B cell (primary cell): Measurements from ENCODE around the gene DVL2. TPM values are rescaled to one million over a fixed set of nuclear protein-coding genes. Genes with fewer than 3 reads are reported as not detected.

Experiments used
- ATAC-seq: fragments of 200-7000 bp; cut with Tn5 transposase; one replicate; pipeline ENCODE4 v1.10.0; 2021; ENCODE audit warnings: low read depth, mild to moderate bottlenecking, moderate number of reproducible peaks, moderate library complexity
- CTCF ChIA-PET: fragments of 350-600 bp; sonication (Branson Sonifier 250); formaldehyde crosslinking; loops from one replicate; lab custom pipeline; 2021; ENCODE audit warnings: antibody characterized with exemption, inconsistent platforms; lab: Charles Lee
- POLR2A ChIA-PET: fragments of 350-600 bp; sonication (Branson Sonifier 250); formaldehyde crosslinking; loops from one replicate; lab custom pipeline; 2021; ENCODE audit warnings: antibody characterized with exemption; lab: Charles Lee
- DNase-seq: peaks from one replicate; pipeline ENCODE4 v3.0.0; 2013
- H2AFZ ChIP-seq: 2 replicates; pipeline ENCODE4 v1.6.1; 2012; ENCODE audit warnings: mild to moderate bottlenecking, low read depth, low read length; ENCODE audit not compliant: insufficient read depth, poor library complexity, severe bottlenecking
- H3K27ac ChIP-seq, 2 donors: 1 replicate in 1 of 2; 2 replicates in 1 of 2; pipeline ENCODE4 v1.5.1; 2012 to 2013; ENCODE audit warnings: low read length in 2 of 2, mild to moderate bottlenecking in 2 of 2, moderate library complexity in 1 of 2
- H3K27me3 ChIP-seq, 4 experiments: fragments of 200-600 bp in 1 of 4; sonication (generic) in 1 of 4; replicated peaks in 1 of 4; 1 replicate in 2 of 4; 2 replicates in 2 of 4; pipeline versions ENCODE4 v1.6.1 to v1.7.0; 2013 to 2016; ENCODE audit warnings: low read length in 3 of 4, mild to moderate bottlenecking in 2 of 4, mixed read lengths in 1 of 4, moderate library complexity in 1 of 4; ENCODE audit not compliant: insufficient read depth in 4 of 4, control insufficient read depth in 3 of 4; ENCODE audit errors: control extremely low read depth in 1 of 4
- H3K36me3 ChIP-seq, 2 experiments: replicated peaks in 1 of 2; 1 replicate in 1 of 2; 2 replicates in 1 of 2; pipeline versions ENCODE4 v1.6.1 to v1.7.1; 2013; ENCODE audit warnings: low read length in 1 of 2; ENCODE audit not compliant: insufficient read depth in 2 of 2, control insufficient read depth in 1 of 2; ENCODE audit errors: control extremely low read depth in 1 of 2, extremely low read depth in 1 of 2
- H3K4me1 ChIP-seq, 2 donors: fragments of 200-600 bp in 1 of 2; sonication (generic) in 1 of 2; 1 replicate in 1 of 2; 2 replicates in 1 of 2; pipeline versions ENCODE4 v1.5.1 to v1.6.1; 2013 to 2017; ENCODE audit warnings: low read length in 2 of 2; ENCODE audit not compliant: control insufficient read depth in 2 of 2, insufficient read depth in 2 of 2
- H3K4me2 ChIP-seq: replicated peaks from 2 replicates; pipeline ENCODE3; 2012; ENCODE audit warnings: mild to moderate bottlenecking, low read depth, low read length; ENCODE audit not compliant: poor library complexity, severe bottlenecking
- H3K4me3 ChIP-seq, 5 experiments: fragments of 200-600 bp in 1 of 5; sonication (generic) in 1 of 5; 1 replicate in 3 of 5; 2 replicates in 2 of 5; pipeline versions ENCODE4 v1.5.1 to v1.7.0; 2011 to 2016; ENCODE audit warnings: low read length in 4 of 5, mild to moderate bottlenecking in 4 of 5, low read depth in 2 of 5, control low read depth in 1 of 5, moderate library complexity in 1 of 5; ENCODE audit not compliant: insufficient read depth in 1 of 5; ENCODE audit errors: control extremely low read depth in 1 of 5, extremely low read depth in 1 of 5
- H3K79me2 ChIP-seq: fragments of 200-600 bp; sonication (generic); one replicate; pipeline ENCODE4 v1.6.0; 2016; ENCODE audit warnings: low read length; ENCODE audit not compliant: control insufficient read depth, insufficient read depth
- H3K9ac ChIP-seq: fragments of 200-600 bp; sonication (generic); 2 replicates; pipeline ENCODE4 v1.6.1; 2017; ENCODE audit warnings: mild to moderate bottlenecking, low read length, moderate library complexity
- H3K9me3 ChIP-seq, 3 donors: one replicate each; pipeline versions ENCODE4 v1.6.1 to v1.7.1; 2013; ENCODE audit warnings: low read length in 2 of 3; ENCODE audit not compliant: control insufficient read depth in 2 of 3, insufficient read depth in 1 of 3; ENCODE audit errors: control extremely low read depth in 1 of 3
- H4K20me1 ChIP-seq: 2 replicates; pipeline ENCODE4 v1.6.0; 2012; ENCODE audit warnings: mild to moderate bottlenecking, low read length; ENCODE audit not compliant: insufficient read depth, control insufficient read depth, poor library complexity, severe bottlenecking
- H3K27ac Mint-ChIP-seq: one replicate; pipeline ENCODE4 v1.8.0; 2021; ENCODE audit warnings: mixed read lengths
- H3K27me3 Mint-ChIP-seq: one replicate; pipeline ENCODE4 v1.8.0; 2021; ENCODE audit warnings: mixed read lengths
- H3K4me1 Mint-ChIP-seq: one replicate; pipeline ENCODE4 v1.8.0; 2021; ENCODE audit warnings: mixed read lengths
- H3K4me3 Mint-ChIP-seq: one replicate; pipeline ENCODE4 v1.8.0; 2021; ENCODE audit warnings: mixed read lengths
- H3K9me3 Mint-ChIP-seq: one replicate; pipeline ENCODE4 v1.8.0; 2022; ENCODE audit warnings: mixed read lengths; ENCODE audit not compliant: insufficient read depth
- EZH2 ChIP-seq: IDR thresholded peaks from 2 replicates; pipeline ENCODE4 v1.6.1; 2012; ENCODE audit warnings: borderline replicate concordance, low read depth, mild to moderate bottlenecking, moderate library complexity, low read length; ENCODE audit not compliant: insufficient read depth, poor library complexity, severe bottlenecking
- WGBS: methylation state at CpG from one replicate; pipeline ENCODE4 v1.1.5; 2013; ENCODE audit warnings: missing lambda C conversion rate; ENCODE audit not compliant: insufficient coverage; 5-methylcytosine and 5-hydroxymethylcytosine counted together
- intact Hi-C: fragments of 100-400 bp; cut with micrococcal nuclease; formaldehyde crosslinking; loops from one replicate; pipeline ENCODE4 v1.10.0; 2022
- polyA plus RNA-seq: library from polyadenylated mRNA; depleted of rRNA; stranded (reverse); fragments of >200 nt; gene quantifications from 2 replicates; pipeline ENCODE4 v1.2.3, GENCODE V29; 2012
- total RNA-seq, 2 donors: library from RNA; stranded (reverse); fragments of 120-200 nt in 1 of 2; gene quantifications; 1 replicate in 1 of 2; 2 replicates in 1 of 2; pipeline versions ENCODE4 v1.2.3 to v1.2.4, GENCODE V29; 2013 to 2022
- TF ChIP-seq, protein P1 (sequence below): fragments of 200-600 bp; IDR thresholded peaks from one replicate; pipeline ENCODE4 v1.8.0; 2022; ENCODE audit warnings: antibody characterized with exemption, mild to moderate bottlenecking

DVL2 gene
- total and polyA plus RNA-seq, 2 donors (not counting 1 experiment from before 2014, with no cell fraction given) = 22.5 to 104 TPM

DNA sequence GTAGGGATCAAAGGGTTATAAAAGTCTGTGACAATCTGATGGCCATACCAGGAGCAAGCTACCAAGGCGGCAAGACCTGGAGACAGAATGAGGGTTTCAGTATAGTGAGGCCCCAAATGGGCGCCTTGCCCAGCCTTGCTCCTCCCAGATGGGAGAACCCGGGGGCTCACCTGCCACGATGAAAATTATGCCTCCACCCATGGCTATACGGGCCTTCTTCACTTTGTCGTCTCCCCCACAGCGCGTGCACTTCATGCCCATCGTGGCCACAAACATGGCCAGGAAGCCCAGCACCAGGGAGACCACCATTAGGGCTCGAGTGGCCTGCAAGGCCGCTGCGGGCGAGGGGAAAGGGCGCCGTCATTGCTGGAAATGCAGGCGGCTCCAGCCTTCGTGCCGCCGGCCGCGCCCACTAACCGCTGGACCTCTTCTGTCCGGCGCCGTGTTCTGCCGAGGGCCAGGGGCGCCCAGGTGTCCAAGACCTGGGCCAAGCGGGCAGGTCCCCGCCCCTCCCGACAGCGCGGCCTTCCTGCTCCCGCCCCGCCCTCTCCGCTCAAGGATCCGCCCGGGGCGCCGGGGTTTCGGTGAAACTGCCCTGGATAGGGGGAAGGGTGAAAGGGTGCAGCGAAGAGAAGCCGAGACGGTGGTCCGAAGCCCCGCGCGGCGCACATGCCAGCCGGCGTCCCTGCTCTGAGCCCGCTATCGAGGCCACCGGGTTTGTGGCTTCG, 26.5 kb upstream of the DVL2 start:
- H3K27me3 ChIP-seq = peaks cover 0 to 17% (median 8%) of the 10 kb centered on the region in 4 experiments
- peaks cover 27% of the 10 kb centered on the region for H3K4me1 Mint-ChIP-seq
- peaks cover 15% of the 10 kb centered on the region for H3K27me3 Mint-ChIP-seq
- H2AFZ ChIP-seq = peak overlapping the region; percentile 96
- peaks cover 6 to 26% of the 10 kb centered on the region in 2 experiments for H3K36me3 ChIP-seq
- peak; percentile 61 for ATAC-seq
- POLR2A ChIA-PET = no interaction called here
- CTCF ChIA-PET = no interaction called here
- peaks cover 0 to 4% (median 0%) of the 10 kb centered on the region in 3 donors for H3K9me3 ChIP-seq
- H4K20me1 ChIP-seq = no peaks in the 10 kb centered on the region
- peak overlapping the region in 4 of 5 experiments; percentile 49 to 71 (median 60) for H3K4me3 ChIP-seq
- no peaks in the 10 kb centered on the region for H3K79me2 ChIP-seq
- peak overlapping the region in 1 of 2 donors; percentile 59 for H3K27ac ChIP-seq
- peak overlapping the region; percentile 66 for H3K9ac ChIP-seq
- TF ChIP-seq EZH2 = no peak
- TF ChIP-seq, protein P1, sequence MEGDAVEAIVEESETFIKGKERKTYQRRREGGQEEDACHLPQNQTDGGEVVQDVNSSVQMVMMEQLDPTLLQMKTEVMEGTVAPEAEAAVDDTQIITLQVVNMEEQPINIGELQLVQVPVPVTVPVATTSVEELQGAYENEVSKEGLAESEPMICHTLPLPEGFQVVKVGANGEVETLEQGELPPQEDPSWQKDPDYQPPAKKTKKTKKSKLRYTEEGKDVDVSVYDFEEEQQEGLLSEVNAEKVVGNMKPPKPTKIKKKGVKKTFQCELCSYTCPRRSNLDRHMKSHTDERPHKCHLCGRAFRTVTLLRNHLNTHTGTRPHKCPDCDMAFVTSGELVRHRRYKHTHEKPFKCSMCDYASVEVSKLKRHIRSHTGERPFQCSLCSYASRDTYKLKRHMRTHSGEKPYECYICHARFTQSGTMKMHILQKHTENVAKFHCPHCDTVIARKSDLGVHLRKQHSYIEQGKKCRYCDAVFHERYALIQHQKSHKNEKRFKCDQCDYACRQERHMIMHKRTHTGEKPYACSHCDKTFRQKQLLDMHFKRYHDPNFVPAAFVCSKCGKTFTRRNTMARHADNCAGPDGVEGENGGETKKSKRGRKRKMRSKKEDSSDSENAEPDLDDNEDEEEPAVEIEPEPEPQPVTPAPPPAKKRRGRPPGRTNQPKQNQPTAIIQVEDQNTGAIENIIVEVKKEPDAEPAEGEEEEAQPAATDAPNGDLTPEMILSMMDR = no peak
- peak overlapping the region; percentile 83 for H3K4me3 Mint-ChIP-seq
- intact Hi-C loops = no loop called here
- H3K9me3 Mint-ChIP-seq = no peaks in the 10 kb centered on the region
- 11% methylated on average over 54 of the region's 54 CpGs for WGBS
- H3K27ac Mint-ChIP-seq = peak overlapping the region; percentile 50
- peaks cover 27 to 32% of the 10 kb centered on the region in 2 donors for H3K4me1 ChIP-seq
- peak overlapping the region; percentile 99 for H3K4me2 ChIP-seq
- peak; percentile 63 for DNase-seq

DNA sequence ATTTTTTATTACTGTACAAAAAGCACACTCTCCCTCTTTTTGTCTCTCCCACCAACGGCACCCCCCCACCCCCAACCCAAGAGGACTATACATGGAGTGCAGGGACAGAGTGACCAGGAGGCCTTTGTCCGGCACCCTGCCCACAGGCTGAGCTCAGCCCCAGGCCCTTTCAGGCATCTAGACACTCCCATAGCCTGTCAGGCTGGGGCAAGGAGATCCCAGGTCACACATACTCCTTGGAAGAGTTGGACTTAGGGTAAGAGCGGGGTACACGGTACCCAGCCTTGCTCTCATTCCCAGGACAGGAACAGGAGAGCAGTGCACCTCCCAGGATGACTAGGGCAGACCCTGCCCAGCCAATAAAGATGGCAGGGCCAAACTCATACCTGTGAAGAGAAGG, 25.8 kb upstream of the DVL2 start:
- CTCF ChIA-PET = interaction anchor here (1.3 kb wide), 1 partner anchor 33 kb away, joined by 3 read pairs; no protein-coding TSS in a partner anchor
- ATAC-seq (no peak), DNase-seq (peak; percentile 25)
- Mint-ChIP-seq H3K4me3 (peak overlapping the region; percentile 83), H3K4me1 (peaks cover 27% of the 10 kb centered on the region), H3K9me3 (no peaks in the 10 kb centered on the region), H3K27me3 (peaks cover 15% of the 10 kb centered on the region), H3K27ac (peak overlapping the region; percentile 37)
- Histone ChIP-seq H4K20me1 (no peaks in the 10 kb centered on the region), H3K79me2 (no peaks in the 10 kb centered on the region), H3K36me3 (peaks cover 6 to 30% of the 10 kb centered on the region in 2 experiments), H3K4me2 (peak overlapping the region; percentile 99), H3K9ac (no peak overlapping the region), H3K27ac (no peak overlapping the region), H3K9me3 (peaks cover 0 to 4% (median 0%) of the 10 kb centered on the region in 3 donors), H2AFZ (no peak overlapping the region), H3K4me3 (no peak overlapping the region), H3K27me3 (peaks cover 0 to 17% (median 8%) of the 10 kb centered on the region in 4 experiments), H3K4me1 (peaks cover 27 to 32% of the 10 kb centered on the region in 2 donors)
- POLR2A ChIA-PET = no interaction called here
- WGBS = 97% methylated on average over 3 of the region's 4 CpGs
- TF ChIP-seq, protein P1 = no peak
- TF ChIP-seq EZH2 = no peak
- intact Hi-C loops = no loop called here
